HCT116 (cell line): ENCODE data around the gene SLC13A4. TPM values are rescaled to one million over a fixed set of nuclear protein-coding genes. Genes with fewer than 3 reads are reported as not detected.

Source experiments
- ATAC-seq: fragments of 200-7000 bp; cut with Tn5 transposase; 2 replicates; pipeline ENCODE4 v1.9.1; 2020; ENCODE audit warnings: mild to moderate bottlenecking, moderate library complexity
- BruUV-seq: library from RNA; stranded (reverse); fragments of 400-500 nt; replicated peaks from 2 replicates; lab custom pipeline; 2021; lab: Mats Ljungman, UMichigan
- CTCF ChIA-PET: fragments of 300-600 bp; sonication (Branson Sonifier 250); formaldehyde crosslinking; loops from one replicate; lab custom pipeline; 2021; ENCODE audit warnings: antibody characterized with exemption; lab: Charles Lee
- POLR2A ChIA-PET: fragments of 300-600, 350-600 bp; sonication (Branson Sonifier 250); formaldehyde crosslinking; loops from one replicate; lab custom pipeline; 2021; ENCODE audit warnings: antibody characterized with exemption; lab: Charles Lee
- RAD21 ChIA-PET, 2 experiments: fragments of 300-600 bp; sonication (Branson Sonifier 250); formaldehyde crosslinking; loops; one replicate each; lab custom pipeline; 2023; ENCODE audit warnings: low total read pairs in 2 of 2; ENCODE audit not compliant: uncharacterized antibody in 2 of 2, unreplicated experiment in 2 of 2, low non-redundant PET in 1 of 2; lab: Charles Lee
- DNase-seq: peaks from one replicate; pipeline ENCODE4 v3.0.0-alpha.2; 2010; ENCODE audit warnings: low read depth, low spot score
- H2AFZ ChIP-seq: fragments of 200-600 bp; shearing (Covaris generic), sonication (generic); 2 replicates; pipeline ENCODE4 v1.6.1; 2017; ENCODE audit warnings: low read depth, mixed run types, mixed read lengths, antibody characterized with exemption, low read length; ENCODE audit not compliant: poor library complexity, severe bottlenecking
- H3K27ac ChIP-seq: 2 replicates; pipeline ENCODE4 v1.5.1; 2012; ENCODE audit warnings: low read depth, low read length
- H3K27me3 ChIP-seq: fragments of 200-600 bp; sonication (generic); 2 replicates; pipeline ENCODE4 v1.6.1; 2016; ENCODE audit warnings: mixed run types, low read length, mixed read lengths; ENCODE audit not compliant: insufficient read depth
- H3K36me3 ChIP-seq, 2 experiments: fragments of 200-500 bp in 1 of 2; fragments of 200-600 bp in 1 of 2; sonication (Bioruptor generic) in 1 of 2; sonication (generic) in 1 of 2; 2 replicates each; pipeline versions ENCODE4 v1.5.1 to v1.6.1; 2014 to 2016; ENCODE audit warnings: low read length in 2 of 2, inconsistent platforms in 1 of 2, mixed read lengths in 1 of 2, mixed run types in 1 of 2; ENCODE audit not compliant: insufficient read depth in 2 of 2, control insufficient read depth in 1 of 2
- H3K4me1 ChIP-seq, 2 experiments: fragments of 200-600 bp in 1 of 2; sonication (generic) in 1 of 2; 2 replicates each; pipeline versions ENCODE4 v1.5.1 to v1.6.1; 2012 to 2017; ENCODE audit warnings: low read length in 2 of 2, inconsistent platforms in 1 of 2, mild to moderate bottlenecking in 1 of 2, mixed read lengths in 1 of 2, mixed run types in 1 of 2, moderate library complexity in 1 of 2; ENCODE audit not compliant: insufficient read depth in 2 of 2, control insufficient read depth in 1 of 2
- H3K4me2 ChIP-seq: fragments of 200-600 bp; sonication (generic); 2 replicates; pipeline ENCODE4 v1.6.1; 2017; ENCODE audit warnings: mixed run types, low read length, mixed read lengths
- H3K4me3 ChIP-seq, 2 experiments: fragments of 200-600 bp in 1 of 2; sonication (generic) in 1 of 2; replicated peaks in 1 of 2; 2 replicates each; pipeline ENCODE4 v1.5.1; 2011 to 2016; ENCODE audit warnings: low read length in 2 of 2, control low read depth in 1 of 2, low read depth in 1 of 2, mild to moderate bottlenecking in 1 of 2, mixed read lengths in 1 of 2, mixed run types in 1 of 2
- H3K79me2 ChIP-seq: fragments of 200-600 bp; sonication (generic); 2 replicates; pipeline ENCODE4 v1.6.1; 2017; ENCODE audit warnings: mild to moderate bottlenecking, mixed run types, low read length, moderate library complexity, mixed read lengths; ENCODE audit not compliant: insufficient read depth
- H3K9ac ChIP-seq: fragments of 200-600 bp; sonication (generic); 2 replicates; pipeline ENCODE4 v1.6.1; 2016; ENCODE audit warnings: low read length, mixed read lengths
- H3K9me2 ChIP-seq: fragments of 200-600 bp; sonication (generic), shearing (Covaris generic); 2 replicates; pipeline ENCODE4 v1.6.1; 2017; ENCODE audit warnings: mixed run types, mild to moderate bottlenecking, moderate library complexity; ENCODE audit not compliant: insufficient read depth
- H3K9me3 ChIP-seq, 2 experiments: fragments of 200-500 bp in 1 of 2; fragments of 200-600 bp in 1 of 2; sonication (Bioruptor generic) in 1 of 2; sonication (generic) in 1 of 2; 2 replicates each; pipeline ENCODE4 v1.6.1; 2014 to 2017; ENCODE audit warnings: low read length in 2 of 2, mixed read lengths in 2 of 2, inconsistent platforms in 1 of 2, low read depth in 1 of 2, mild to moderate bottlenecking in 1 of 2, mixed run types in 1 of 2, moderate library complexity in 1 of 2; ENCODE audit not compliant: control insufficient read depth in 1 of 2, insufficient read depth in 1 of 2
- H4K20me1 ChIP-seq: fragments of 200-600 bp; sonication (generic), shearing (Covaris generic); 2 replicates; pipeline ENCODE4 v1.6.1; 2017; ENCODE audit warnings: mixed run types, mild to moderate bottlenecking, moderate library complexity; ENCODE audit not compliant: insufficient read depth
- CBX3 ChIP-seq: IDR thresholded peaks from 2 replicates; pipeline ENCODE4 v1.6.1; 2012; ENCODE audit warnings: low read depth
- CEBPB ChIP-seq: IDR thresholded peaks from 2 replicates; pipeline ENCODE4 v1.6.1; 2012; ENCODE audit warnings: low read depth
- EGR1 ChIP-seq: IDR thresholded peaks from 2 replicates; pipeline ENCODE4 v1.6.1; 2012; ENCODE audit warnings: low read depth
- ELF1 ChIP-seq: IDR thresholded peaks from 2 replicates; pipeline ENCODE4 v1.6.1; 2012; ENCODE audit warnings: low read depth, borderline replicate concordance
- EZH2phosphoT487 ChIP-seq: fragments of 200-600 bp; IDR thresholded peaks from 2 replicates; pipeline ENCODE4 v1.6.1; 2018; ENCODE audit warnings: antibody characterized with exemption, borderline replicate concordance
- POLR2A ChIP-seq: IDR thresholded peaks from 2 replicates; pipeline ENCODE4 v1.7.0; 2011; ENCODE audit warnings: borderline replicate concordance; ENCODE audit not compliant: insufficient read depth, insufficient read length; ENCODE audit errors: extremely low read depth
- RAD21 ChIP-seq: IDR thresholded peaks from 2 replicates; pipeline ENCODE4 v1.6.1; 2012; ENCODE audit warnings: low read depth, mild to moderate bottlenecking
- SIN3A ChIP-seq: IDR thresholded peaks from 2 replicates; pipeline ENCODE4 v1.6.1; 2012; ENCODE audit warnings: low read depth
- SP1 ChIP-seq: IDR thresholded peaks from 2 replicates; pipeline ENCODE4 v1.6.1; 2012; ENCODE audit warnings: low read depth
- SRF ChIP-seq: IDR thresholded peaks from 2 replicates; pipeline ENCODE4 v1.6.1; 2012; ENCODE audit warnings: low read depth
- ZBTB33 ChIP-seq: IDR thresholded peaks from 2 replicates; pipeline ENCODE4 v1.6.1; 2011; ENCODE audit warnings: mild to moderate bottlenecking, low read length, moderate library complexity; ENCODE audit not compliant: insufficient replicate concordance; ENCODE audit errors: extremely low read depth
- ZFX ChIP-seq: fragments of 450-650 bp; IDR thresholded peaks from 2 replicates; pipeline ENCODE4 v1.6.1; 2017
- ZNF274 ChIP-seq: fragments of 200-500 bp; sonication (Bioruptor generic); IDR thresholded peaks from 2 replicates; pipeline ENCODE4 v1.6.1; 2014; ENCODE audit warnings: mild to moderate bottlenecking, low read depth, low read length, inconsistent platforms
- intact Hi-C: fragments of 100-400 bp; cut with micrococcal nuclease; formaldehyde crosslinking; loops from 2 replicates; pipeline ENCODE4 v1.10.0; 2022
- total RNA-seq: library from RNA; stranded (reverse); gene quantifications from one replicate; pipeline ENCODE4 v1.2.1, GENCODE V29; 2021; ENCODE audit not compliant: unreplicated experiment
- TF ChIP-seq, protein P1 (sequence below): IDR thresholded peaks from 2 replicates; pipeline ENCODE4 v1.6.1; 2012; ENCODE audit warnings: low read depth

The SLC13A4 gene
- total RNA-seq, 1 experiment from 2014 or later, result 0.30 TPM

DNA sequence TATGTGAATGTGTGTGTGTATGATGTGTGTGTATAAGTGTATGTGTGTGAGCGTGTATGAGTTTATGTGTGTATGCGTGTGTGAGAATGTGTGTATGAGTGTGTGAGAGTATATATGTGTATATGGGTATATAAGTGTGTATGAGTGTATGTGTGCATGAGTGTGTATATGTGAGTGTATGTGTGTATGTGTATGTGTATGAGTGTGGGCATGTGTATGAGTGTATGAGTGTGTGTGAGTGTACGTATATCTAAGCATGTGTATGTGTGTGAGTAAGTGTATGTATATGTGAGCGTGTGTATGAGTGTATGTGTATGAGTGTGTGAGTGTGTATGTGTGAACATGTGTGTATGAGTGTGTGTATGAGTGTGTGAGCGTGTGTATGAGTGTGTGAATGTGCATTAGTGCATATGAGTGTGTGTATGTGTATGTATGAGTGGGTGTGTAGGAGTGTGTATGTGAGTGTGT is 12.9 kb downstream of the SLC13A4 start:
- no peak overlapping the region for H3K27ac ChIP-seq
- H3K9ac ChIP-seq, result no peak overlapping the region; the same call in 1 of the 2 replicates
- intact Hi-C loops, result no loop called here
- no peaks in the 10 kb centered on the region for H3K9me3 ChIP-seq
- no peaks in the 10 kb centered on the region for H3K36me3 ChIP-seq
- ChIA-PET CTCF (interaction anchor here (1.4 kb wide), 1 partner anchor 10 kb away, joined by 5 read pairs; no protein-coding TSS in a partner anchor), POLR2A (interaction anchor here (1.4 kb wide), 1 partner anchor 29 kb away, joined by 4 read pairs; no protein-coding TSS in a partner anchor), RAD21 (no interaction called here)
- H4K20me1 ChIP-seq, result no peaks in the 10 kb centered on the region
- no peaks in the 10 kb centered on the region for H3K79me2 ChIP-seq
- peak overlapping the region in 1 of 2 experiments; percentile 21; a peak in 3 of 4 replicates for H3K4me3 ChIP-seq
- no peaks in the 10 kb centered on the region for H3K27me3 ChIP-seq
- BruUV-seq, result no TSS peak
- peak overlapping the region; percentile 73 for H3K4me2 ChIP-seq
- no peak overlapping the region for H2AFZ ChIP-seq
- ATAC-seq, result no peak
- TF ChIP-seq ELF1 (no peak), CBX3 (no peak)
- no peaks in the 10 kb centered on the region for H3K9me2 ChIP-seq
- peaks cover 29 to 45% of the 10 kb centered on the region in 2 experiments for H3K4me1 ChIP-seq
- DNase-seq, result no peak

- ATAC-seq (peak; percentile 91), DNase-seq (peak; percentile 67)
- Histone ChIP-seq H3K36me3 (no peaks in the 10 kb centered on the region), H3K27me3 (no peaks in the 10 kb centered on the region), H2AFZ (no peak overlapping the region), H3K9me2 (no peaks in the 10 kb centered on the region), H3K4me2 (peak overlapping the region; percentile 73), H3K4me1 (peaks cover 29 to 45% of the 10 kb centered on the region in 2 experiments), H3K4me3 (peak overlapping the region in 1 of 2 experiments; percentile 21; a peak in 3 of 4 replicates), H3K79me2 (no peaks in the 10 kb centered on the region), H3K9ac (peak overlapping the region; percentile 49), H3K27ac (peak overlapping the region; percentile 16; the same call in 1 of the 2 replicates), H3K9me3 (no peaks in the 10 kb centered on the region), H4K20me1 (no peaks in the 10 kb centered on the region)
- intact Hi-C loops, result loop anchor here (1.0 kb wide), 1 partner anchor 31 kb away; no protein-coding TSS in a partner anchor
- ChIA-PET RAD21 (interaction anchor here in 1 of 2 experiments (0.6 kb wide), 1 partner anchor 25 kb away, joined by 8 read pairs; no protein-coding TSS in a partner anchor), CTCF (interaction anchor here (1.4 kb wide), 1 partner anchor 10 kb away, joined by 5 read pairs; no protein-coding TSS in a partner anchor), POLR2A (interaction anchor here (0.7 to 1.4 kb wide), 2 partner anchors 30 to 52 kb away, joined by 3 to 4 read pairs; partner anchors contain the start of gene STMP1)
- no TSS peak for BruUV-seq
- TF ChIP-seq CEBPB, result no peak
- TF ChIP-seq ELF1, result no peak
- TF ChIP-seq POLR2A, result no peak
- TF ChIP-seq, protein P1, sequence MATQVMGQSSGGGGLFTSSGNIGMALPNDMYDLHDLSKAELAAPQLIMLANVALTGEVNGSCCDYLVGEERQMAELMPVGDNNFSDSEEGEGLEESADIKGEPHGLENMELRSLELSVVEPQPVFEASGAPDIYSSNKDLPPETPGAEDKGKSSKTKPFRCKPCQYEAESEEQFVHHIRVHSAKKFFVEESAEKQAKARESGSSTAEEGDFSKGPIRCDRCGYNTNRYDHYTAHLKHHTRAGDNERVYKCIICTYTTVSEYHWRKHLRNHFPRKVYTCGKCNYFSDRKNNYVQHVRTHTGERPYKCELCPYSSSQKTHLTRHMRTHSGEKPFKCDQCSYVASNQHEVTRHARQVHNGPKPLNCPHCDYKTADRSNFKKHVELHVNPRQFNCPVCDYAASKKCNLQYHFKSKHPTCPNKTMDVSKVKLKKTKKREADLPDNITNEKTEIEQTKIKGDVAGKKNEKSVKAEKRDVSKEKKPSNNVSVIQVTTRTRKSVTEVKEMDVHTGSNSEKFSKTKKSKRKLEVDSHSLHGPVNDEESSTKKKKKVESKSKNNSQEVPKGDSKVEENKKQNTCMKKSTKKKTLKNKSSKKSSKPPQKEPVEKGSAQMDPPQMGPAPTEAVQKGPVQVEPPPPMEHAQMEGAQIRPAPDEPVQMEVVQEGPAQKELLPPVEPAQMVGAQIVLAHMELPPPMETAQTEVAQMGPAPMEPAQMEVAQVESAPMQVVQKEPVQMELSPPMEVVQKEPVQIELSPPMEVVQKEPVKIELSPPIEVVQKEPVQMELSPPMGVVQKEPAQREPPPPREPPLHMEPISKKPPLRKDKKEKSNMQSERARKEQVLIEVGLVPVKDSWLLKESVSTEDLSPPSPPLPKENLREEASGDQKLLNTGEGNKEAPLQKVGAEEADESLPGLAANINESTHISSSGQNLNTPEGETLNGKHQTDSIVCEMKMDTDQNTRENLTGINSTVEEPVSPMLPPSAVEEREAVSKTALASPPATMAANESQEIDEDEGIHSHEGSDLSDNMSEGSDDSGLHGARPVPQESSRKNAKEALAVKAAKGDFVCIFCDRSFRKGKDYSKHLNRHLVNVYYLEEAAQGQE, result no peak
- TF ChIP-seq EGR1, result no peak; the same call in 1 of the 2 replicates
- no peak for TF ChIP-seq EZH2phosphoT487
- no peak for TF ChIP-seq ZNF274
- TF ChIP-seq ZFX, result no peak
- no peak; the same call in 1 of the 2 replicates for TF ChIP-seq SRF
- peak; percentile 41; the same call in 1 of the 2 replicates for TF ChIP-seq SP1
- TF ChIP-seq RAD21, result no peak
- TF ChIP-seq SIN3A, result no peak
- TF ChIP-seq ZBTB33, result no peak
- TF ChIP-seq CBX3, result peak; percentile 37; the same call in 1 of the 2 replicates
Observed at GRCh38 chr7:135714534-135715009, 13.4 kb downstream of the SLC13A4 start.
